GM12864 (cell line): Measurements from ENCODE around the gene HBQ1.
A peak's percentile ranks its signal among the peaks of the same experiment; 100 is the strongest.
"Not testable (repeated sequence)": the region's sequence is repeated elsewhere in the genome, so short reads cannot be mapped to it uniquely, and the experiment has no call there.

ENCODE experiments used
- DNase-seq: peaks from one replicate; pipeline ENCODE4 v3.0.0-alpha.2; 2011; ENCODE audit warnings: low read depth
- H3K4me3 ChIP-seq: 2 replicates; pipeline ENCODE4 v1.5.1; 2011; ENCODE audit warnings: mild to moderate bottlenecking, low read depth, low read length, control low read depth
- CTCF ChIP-seq: IDR thresholded peaks from 2 replicates; pipeline ENCODE4 v1.5.1; 2011; ENCODE audit warnings: low read depth, mild to moderate bottlenecking, moderate library complexity, low read length, control low read depth, inconsistent platforms; ENCODE audit errors: missing control alignments

The HBQ1 gene

GRCh38 chr16:228151-228851 lies 48.0 kb downstream of the HBQ1 start:
- peak overlapping the region; percentile 67 for H3K4me3 ChIP-seq
- no peak for DNase-seq
- no peak for TF ChIP-seq CTCF

GRCh38 chr16:228852-229730 lies 48.8 kb downstream of the HBQ1 start, which contains the start of gene LUC7L:
Gene LUC7L (minus strand): TSS chr16:229449. CDS start chr16:229339, 110 bp downstream.
- H3K4me3 ChIP-seq: peak within 1 kb of the TSS; percentile 67
- TF ChIP-seq CTCF: no peak
- DNase-seq: peak; percentile 49

- no peak for TF ChIP-seq CTCF
- DNase-seq: no peak
- H3K4me3 ChIP-seq: peak overlapping the region; percentile 67; the same call in 1 of the 2 replicates
These were observed 49.5 kb downstream of the HBQ1 start for GRCh38 chr16:229731-230281.

- not testable (repeated sequence) for DNase-seq, H3K4me3 ChIP-seq
These were observed 50.1 kb downstream of the HBQ1 start for GRCh38 chr16:230351-230750.
